ENCODE measurements around the gene ATAD3C.

DNA sequence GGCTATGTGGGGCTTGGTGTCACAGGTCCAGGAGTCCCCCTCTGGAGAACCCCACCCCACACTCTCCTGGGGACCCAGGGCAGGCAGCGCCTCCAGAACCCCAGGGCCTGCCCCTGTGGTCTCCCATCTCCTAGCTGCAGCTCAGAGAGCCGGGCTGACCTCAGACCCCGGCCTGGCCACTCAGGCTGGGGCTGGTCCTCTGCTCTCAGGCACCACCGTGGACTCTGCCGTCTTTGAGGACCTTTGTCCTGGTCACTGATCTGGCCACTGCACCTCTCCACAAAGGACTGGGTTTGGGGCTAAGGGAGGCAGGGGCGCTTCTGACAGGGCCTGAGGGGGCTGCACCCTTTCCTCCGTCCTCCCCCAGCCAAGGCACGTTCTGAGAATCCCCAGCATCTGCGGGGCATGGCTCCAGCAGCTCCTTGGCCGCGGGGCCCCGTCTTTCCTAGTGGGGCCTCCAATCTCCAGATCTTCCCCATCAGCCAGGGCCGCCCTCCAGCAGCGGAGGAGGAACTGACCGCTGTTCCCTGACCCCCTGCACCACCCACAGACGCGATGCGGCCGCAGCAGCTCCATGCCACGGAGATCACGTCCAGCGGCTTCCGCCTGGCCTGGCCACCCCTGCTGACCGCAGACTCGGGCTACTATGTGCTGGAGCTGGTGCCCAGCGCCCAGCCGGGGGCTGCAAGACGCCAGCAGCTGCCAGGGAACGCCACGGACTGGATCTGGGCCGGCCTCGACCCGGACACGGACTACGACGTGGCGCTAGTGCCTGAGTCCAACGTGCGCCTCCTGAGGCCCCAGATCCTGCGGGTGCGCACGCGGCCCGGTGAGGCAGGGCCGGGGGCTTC, 10.7 kb upstream of the ATAD3C start:
- TF ChIP-seq, protein P1, sequence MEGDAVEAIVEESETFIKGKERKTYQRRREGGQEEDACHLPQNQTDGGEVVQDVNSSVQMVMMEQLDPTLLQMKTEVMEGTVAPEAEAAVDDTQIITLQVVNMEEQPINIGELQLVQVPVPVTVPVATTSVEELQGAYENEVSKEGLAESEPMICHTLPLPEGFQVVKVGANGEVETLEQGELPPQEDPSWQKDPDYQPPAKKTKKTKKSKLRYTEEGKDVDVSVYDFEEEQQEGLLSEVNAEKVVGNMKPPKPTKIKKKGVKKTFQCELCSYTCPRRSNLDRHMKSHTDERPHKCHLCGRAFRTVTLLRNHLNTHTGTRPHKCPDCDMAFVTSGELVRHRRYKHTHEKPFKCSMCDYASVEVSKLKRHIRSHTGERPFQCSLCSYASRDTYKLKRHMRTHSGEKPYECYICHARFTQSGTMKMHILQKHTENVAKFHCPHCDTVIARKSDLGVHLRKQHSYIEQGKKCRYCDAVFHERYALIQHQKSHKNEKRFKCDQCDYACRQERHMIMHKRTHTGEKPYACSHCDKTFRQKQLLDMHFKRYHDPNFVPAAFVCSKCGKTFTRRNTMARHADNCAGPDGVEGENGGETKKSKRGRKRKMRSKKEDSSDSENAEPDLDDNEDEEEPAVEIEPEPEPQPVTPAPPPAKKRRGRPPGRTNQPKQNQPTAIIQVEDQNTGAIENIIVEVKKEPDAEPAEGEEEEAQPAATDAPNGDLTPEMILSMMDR (conservative IDR thresholded peaks at IDR 0.05; ENCODE audit: low read depth, low read length) = no peak
- TF ChIP-seq EZH2phosphoT487 (IDR thresholded peaks at IDR 0.05; ENCODE audit: borderline replicate concordance, low read length) = no peak
- TF ChIP-seq EZH2 (IDR thresholded peaks at IDR 0.05; ENCODE audit: low read length, unreplicated experiment) = no peak

All from PC-3 (cell line).